Adrenal gland (tissue), 5 donors: ENCODE measurements around the gene PIGN.

Source experiments
- CTCF ChIP-seq, 6 experiments: fragments of 450-650 bp in 4 of 6; fragments of 200-600 bp in 2 of 6; sonication (generic) in 1 of 6; IDR thresholded peaks; 1 replicate in 5 of 6; 2 replicates in 1 of 6; pipeline versions ENCODE4 v1.5.1 to v1.8.0; 2016 to 2021; ENCODE audit warnings: antibody characterized with exemption in 6 of 6, mild to moderate bottlenecking in 2 of 6, moderate library complexity in 1 of 6
- POLR2A ChIP-seq, 2 donors: fragments of 450-650 bp; IDR thresholded peaks; one replicate each; pipeline ENCODE4 v1.6.1; 2017; ENCODE audit warnings: antibody characterized with exemption in 2 of 2, mild to moderate bottlenecking in 2 of 2, moderate library complexity in 1 of 2
- donor health status: DM: no; HTN: no; CAD: no.

- TF ChIP-seq CTCF (IDR thresholded peaks at IDR 0.05), result no peak
- TF ChIP-seq POLR2A (IDR thresholded peaks at IDR 0.05), result no peak
These were observed 193.9 kb downstream of the PIGN start for GRCh38 chr18:61992923-61993322.
